ENCODE results near the gene SLC1A5.
"Not testable (repeated sequence)": the region's sequence is repeated elsewhere in the genome, so short reads cannot be mapped to it uniquely, and the experiment has no call there.

Gene SLC1A5

GRCh38 chr19:46788262-46788967 is at the start of gene SLC1A5:
Gene SLC1A5, minus strand, starts transcription at chr19:46788594. Its CDS starts 629 bp downstream, at chr19:46787965.
- peak; percentile 97 for DNase-seq

GRCh38 chr19:46838160-46838559 is 49.8 kb upstream of the SLC1A5 start:
- no peak for DNase-seq

DNA sequence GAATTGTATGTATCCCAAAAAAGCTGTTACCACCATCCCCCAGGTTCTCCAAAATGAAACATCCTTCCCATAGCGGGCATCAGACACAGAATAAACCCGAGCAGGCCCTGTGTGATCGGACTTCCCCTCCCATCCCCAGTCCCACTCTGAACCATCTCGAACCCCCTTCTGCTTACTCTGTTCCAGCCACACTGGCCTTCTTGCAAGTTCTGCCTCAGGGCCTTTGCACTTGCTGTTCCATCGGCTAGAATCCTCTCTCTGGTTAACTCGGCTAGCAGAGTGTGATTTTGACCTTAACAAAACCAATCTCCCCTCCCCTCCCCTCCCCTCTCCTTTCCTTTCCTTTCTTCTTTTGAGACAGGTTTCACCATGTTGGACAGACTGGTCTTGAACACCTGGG is 46.6 kb upstream of the SLC1A5 start:
- DNase-seq = no peak

DNA sequence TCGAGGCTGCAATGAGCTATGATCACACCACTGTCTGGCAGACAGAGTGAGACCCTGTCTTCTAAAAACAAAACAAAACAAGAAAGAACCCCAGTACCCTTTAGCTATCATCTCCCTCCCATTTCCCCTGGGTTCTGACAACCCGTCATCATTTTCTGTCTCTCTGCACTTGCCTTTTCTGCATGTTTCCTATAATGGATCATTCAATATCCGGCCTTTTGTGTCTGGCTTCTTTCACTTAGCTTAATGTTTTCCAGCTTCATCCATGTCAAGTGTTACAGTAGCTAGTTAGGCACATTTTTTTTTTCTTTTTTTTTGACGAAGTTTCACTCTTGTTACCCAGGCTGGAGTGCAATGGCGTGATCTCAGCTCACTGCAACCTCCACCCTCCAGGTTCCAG is 45.7 kb upstream of the SLC1A5 start:
- DNase-seq = no peak

DNA sequence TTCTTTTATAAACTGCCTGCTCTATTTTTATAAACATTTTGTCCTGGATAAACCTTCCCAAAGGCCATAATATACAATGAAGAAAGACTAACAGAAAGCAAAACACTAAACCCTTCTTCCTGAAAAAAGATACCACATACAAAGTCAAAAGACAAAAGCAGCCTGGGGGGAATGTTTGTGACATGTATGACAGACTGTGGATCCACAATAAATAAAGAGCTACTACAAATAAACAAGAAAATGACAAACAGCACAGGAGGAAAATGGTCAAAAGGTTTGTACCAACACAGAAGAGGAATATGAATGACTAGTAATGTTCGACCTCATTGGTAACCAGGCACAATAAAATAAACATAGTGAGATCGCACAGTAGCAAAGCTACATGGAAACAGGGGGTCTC is 42.5 kb upstream of the SLC1A5 start:
- DNase-seq = no peak

GRCh38 chr19:46828484-46828883 is 40.1 kb upstream of the SLC1A5 start:
- no peak for DNase-seq

GRCh38 chr19:46825731-46826055 is 37.3 kb upstream of the SLC1A5 start:
- DNase-seq = no peak

GRCh38 chr19:46824890-46825730 is 36.7 kb upstream of the SLC1A5 start:
- no peak for DNase-seq

DNA sequence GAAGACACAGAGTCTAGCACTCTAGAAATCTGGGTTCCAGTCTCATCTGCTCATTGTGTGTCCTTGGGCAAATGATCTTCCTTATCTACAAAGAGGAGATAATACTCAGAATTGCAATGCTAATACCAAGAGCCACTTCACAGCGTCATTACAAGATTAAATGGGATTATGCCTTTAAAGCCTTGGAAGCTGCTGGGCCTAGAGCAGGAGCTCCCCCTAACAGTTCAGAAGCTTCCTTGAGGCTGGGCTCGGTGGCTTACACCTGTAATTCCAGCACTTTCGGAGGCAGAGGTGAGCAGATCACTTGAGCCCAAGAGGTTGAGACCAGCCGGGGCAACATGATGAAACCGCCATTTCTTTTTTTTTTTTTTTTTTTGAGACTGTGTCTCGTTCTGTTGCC is 34.7 kb upstream of the SLC1A5 start:
- DNase-seq = no peak

GRCh38 chr19:46822410-46822787 is 34.0 kb upstream of the SLC1A5 start:
- not testable (repeated sequence) for DNase-seq

DNA sequence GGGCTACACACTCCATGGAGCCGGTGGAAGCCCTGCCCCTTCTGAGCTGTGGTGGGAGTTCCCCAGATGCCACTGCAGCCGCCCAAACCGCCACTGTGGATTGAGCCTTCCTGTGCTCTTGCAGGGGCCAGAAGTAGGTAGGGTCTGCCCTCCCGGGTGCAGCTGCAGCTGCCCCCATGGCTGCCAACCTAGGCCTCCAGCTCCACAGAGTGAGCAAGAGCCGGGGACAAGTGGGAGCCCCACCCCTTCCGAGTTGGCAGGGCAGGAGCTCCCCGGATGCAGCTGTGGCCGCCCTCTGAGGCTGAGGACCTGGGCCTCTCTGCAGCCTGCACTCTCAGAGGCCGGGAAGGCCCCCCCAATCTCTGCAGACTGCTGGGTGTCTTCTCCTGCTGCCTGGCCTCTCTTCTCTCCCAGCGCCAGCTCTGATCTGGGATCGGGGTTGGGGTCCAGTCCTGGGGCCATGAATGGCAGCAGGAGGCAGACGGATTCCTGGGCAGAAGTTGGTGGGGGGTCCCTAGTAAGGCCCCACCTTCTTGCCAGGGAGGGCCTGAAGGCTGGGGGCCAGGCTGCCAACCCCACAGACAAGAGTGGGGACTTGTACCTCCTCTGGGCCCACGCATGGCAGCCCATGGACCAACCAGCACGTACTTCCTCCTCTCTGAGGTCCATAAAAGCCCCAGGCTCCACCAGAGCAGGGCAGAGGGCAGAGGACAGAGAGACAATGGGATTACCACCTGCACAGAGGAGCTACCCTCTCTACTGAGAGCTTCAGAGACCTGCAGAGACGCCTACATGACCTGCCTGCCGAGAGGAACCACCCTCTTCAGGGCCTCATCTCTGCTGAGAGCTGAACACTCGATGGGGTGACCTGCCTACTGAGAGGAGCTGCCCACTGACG is 33.4 kb upstream of the SLC1A5 start:
- no peak for DNase-seq

GRCh38 chr19:46818812-46819211 is 30.4 kb upstream of the SLC1A5 start:
- no peak for DNase-seq

- no peak for DNase-seq
Observed at GRCh38 chr19:46815833-46816627, 27.6 kb upstream of the SLC1A5 start.

DNA sequence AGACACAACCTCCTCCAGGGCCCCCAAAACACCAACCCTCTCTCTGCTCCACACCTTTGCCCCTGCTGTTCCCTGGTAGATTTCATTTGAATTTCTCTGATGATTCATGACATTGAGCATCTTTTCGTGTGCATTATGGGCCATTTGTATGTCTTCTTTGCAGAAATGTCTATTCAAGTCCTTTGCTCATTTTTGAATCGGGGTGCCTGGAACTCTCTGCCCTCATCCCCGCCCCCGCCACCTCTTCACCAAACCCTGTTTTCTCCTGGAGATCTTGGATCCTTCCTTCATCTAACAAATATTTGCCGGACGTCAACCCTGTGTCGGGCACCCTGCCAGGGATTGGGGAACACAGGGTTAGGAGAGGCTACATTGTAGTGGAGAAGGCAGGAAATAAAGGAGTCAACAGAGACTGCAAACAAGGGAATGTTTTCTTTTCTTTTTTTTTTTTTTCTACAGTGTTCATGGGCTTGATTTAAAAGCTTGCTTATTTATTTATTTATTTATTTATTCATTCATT is 25.5 kb upstream of the SLC1A5 start:
- no peak for DNase-seq

- DNase-seq = no peak
Observed at GRCh38 chr19:46812977-46813838, 24.8 kb upstream of the SLC1A5 start.

DNA sequence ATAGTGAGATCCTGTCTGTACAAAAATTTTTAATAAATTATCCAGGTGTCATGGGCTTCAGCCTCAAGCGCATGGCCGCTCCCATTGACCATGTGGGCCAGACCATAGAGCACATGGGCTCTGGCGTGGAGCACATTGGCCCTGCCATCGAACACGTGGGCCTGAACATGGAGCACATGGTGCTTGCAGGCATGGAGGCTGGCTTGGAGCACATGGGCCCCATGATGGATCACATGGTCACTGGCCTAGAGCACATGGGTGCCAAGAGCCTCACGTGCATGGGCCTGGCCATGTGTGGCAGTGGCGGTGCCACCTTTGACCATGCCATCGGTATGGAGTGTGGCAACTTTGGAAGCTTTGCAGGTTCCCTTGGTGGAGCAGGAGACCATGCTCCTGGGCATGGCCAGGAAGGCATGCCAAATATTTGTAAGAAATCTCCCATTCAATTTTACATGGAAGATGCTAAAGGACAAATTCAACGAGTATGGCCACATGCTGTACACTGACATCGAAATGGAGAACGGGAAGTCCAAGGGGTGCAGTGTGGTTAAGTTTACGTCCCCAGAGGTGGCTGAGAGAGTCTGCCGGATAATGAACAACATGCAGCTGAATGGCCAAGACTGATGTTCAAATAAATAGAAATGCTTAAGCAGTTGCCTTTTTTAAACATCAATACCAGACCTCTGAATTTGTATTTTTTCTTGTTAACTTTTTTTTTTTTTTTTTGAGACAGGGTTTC is 21.3 kb upstream of the SLC1A5 start:
- DNase-seq = no peak

DNA sequence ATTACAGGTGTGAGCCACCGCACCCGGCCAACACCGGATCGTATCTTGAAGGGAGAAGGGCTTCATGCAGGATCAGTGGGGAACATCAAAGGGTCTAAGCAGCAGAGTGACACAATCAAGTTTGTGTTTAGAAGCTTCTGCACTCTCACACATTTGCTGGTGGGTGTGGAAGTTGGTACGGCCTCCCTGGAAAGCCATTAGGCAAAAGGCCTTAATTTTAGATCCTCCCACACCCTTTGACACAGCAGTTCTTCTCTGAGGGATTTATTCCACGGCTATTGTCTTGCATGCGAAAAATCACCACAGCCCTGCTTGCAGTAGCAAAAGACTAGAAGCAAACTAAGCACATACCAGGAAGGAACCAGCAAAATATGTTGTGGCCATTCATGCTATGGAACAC is 18.3 kb upstream of the SLC1A5 start:
- DNase-seq = no peak

DNA sequence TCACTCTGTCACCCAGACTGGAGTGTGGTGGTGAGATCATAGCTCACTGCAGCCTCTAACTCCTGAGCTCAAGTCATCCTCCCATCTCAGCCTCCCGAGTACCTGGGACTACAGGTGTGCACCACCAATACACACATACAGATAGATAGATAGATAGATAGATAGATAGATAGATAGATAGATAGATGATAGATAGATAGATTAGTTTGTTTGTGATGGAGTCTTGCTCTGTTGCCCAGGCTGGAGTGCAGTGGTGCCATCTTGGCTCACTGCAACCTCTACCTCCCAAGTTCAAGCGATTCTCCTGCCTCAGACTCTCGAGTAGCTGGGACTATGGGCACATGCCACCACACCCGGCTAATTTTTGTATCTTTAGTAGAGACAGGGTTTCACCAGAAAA is 16.0 kb upstream of the SLC1A5 start:
- DNase-seq = not testable (repeated sequence)

GRCh38 chr19:46803555-46803954 is 15.2 kb upstream of the SLC1A5 start:
- no peak for DNase-seq

- DNase-seq = no peak
Observed at GRCh38 chr19:46802152-46802551, 13.8 kb upstream of the SLC1A5 start.

DNA sequence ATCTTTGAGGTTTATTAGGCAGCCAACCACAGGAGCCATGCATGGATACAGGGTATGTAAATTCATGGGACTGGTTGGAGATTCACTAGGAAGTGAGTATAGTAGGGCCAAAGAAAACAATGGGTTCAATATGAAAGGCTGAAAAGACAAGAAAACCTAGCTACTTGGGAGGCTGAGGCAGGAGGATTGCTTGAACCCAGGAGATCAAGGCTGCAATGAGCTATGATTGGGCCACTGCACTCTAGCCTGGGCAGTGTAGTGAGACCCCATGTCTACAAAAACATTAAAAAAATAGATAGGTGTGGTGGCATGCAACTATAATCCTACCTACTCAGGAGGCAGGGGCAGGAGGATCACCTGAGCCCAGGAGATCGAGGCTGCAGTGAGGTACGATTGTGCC is 10.3 kb upstream of the SLC1A5 start:
- no peak for DNase-seq
